Endothelial cell of umbilical vein (primary cell): ENCODE data around the gene SULT1A3. TPM values are rescaled to one million over a fixed set of nuclear protein-coding genes. Genes with fewer than 3 reads are reported as not detected.

Experiments
- BruUV-seq: library from RNA; stranded (reverse); fragments of 400-500 nt; replicated peaks from 2 replicates; lab custom pipeline; 2021; lab: Mats Ljungman, UMichigan
- CTCF ChIA-PET: fragments of 300-600, 350-600 bp; sonication (Branson Sonifier 250); formaldehyde crosslinking; loops from one replicate; lab custom pipeline; 2021; ENCODE audit warnings: antibody characterized with exemption, inconsistent platforms; lab: Charles Lee
- POLR2A ChIA-PET: fragments of 300-600, 350-600 bp; sonication (Branson Sonifier 250); formaldehyde crosslinking; loops from one replicate; lab custom pipeline; 2021; ENCODE audit warnings: antibody characterized with exemption, inconsistent platforms; lab: Charles Lee
- DNase-seq: peaks from one replicate; pipeline ENCODE4 v3.0.0-alpha.2; 2011; ENCODE audit warnings: low read depth, low spot score
- FAIRE-seq: peaks from 2 replicates; lab custom pipeline; 2011; peaks lifted over from hg19 to GRCh38; lab: Jason Lieb, UNC
- H2AFZ ChIP-seq: 2 replicates; pipeline ENCODE4 v1.6.0; 2012; ENCODE audit warnings: low read depth, low read length, control low read depth, inconsistent platforms
- H3K27ac ChIP-seq: 2 replicates; pipeline ENCODE4 v1.5.1; 2011; ENCODE audit warnings: low read depth, mild to moderate bottlenecking, control low read depth, low read length, moderate library complexity; ENCODE audit not compliant: insufficient read depth
- H3K27me3 ChIP-seq, 2 experiments: 2 replicates each; pipeline versions ENCODE4 v1.6.0 to v1.6.1; 2011; ENCODE audit warnings: low read length in 2 of 2, mixed read lengths in 1 of 2; ENCODE audit not compliant: control insufficient read depth in 2 of 2, insufficient read depth in 2 of 2
- H3K36me3 ChIP-seq, 2 experiments: 2 replicates in 1 of 2; 3 replicates in 1 of 2; pipeline ENCODE4 v1.5.1; 2011; ENCODE audit warnings: low read length in 2 of 2, mild to moderate bottlenecking in 1 of 2, moderate library complexity in 1 of 2; ENCODE audit not compliant: control insufficient read depth in 2 of 2, insufficient read depth in 2 of 2; ENCODE audit errors: extremely low read depth in 1 of 2
- H3K4me1 ChIP-seq: 3 replicates; pipeline ENCODE4 v1.5.1; 2011; ENCODE audit warnings: mild to moderate bottlenecking, low read length; ENCODE audit not compliant: control insufficient read depth, insufficient read depth; ENCODE audit errors: extremely low read depth
- H3K4me2 ChIP-seq: 2 replicates; pipeline ENCODE4 v1.6.1; 2011; ENCODE audit warnings: low read length, control low read depth, mixed read lengths; ENCODE audit not compliant: insufficient read depth
- H3K4me3 ChIP-seq, 3 experiments: fragments of 200-600 bp in 1 of 3; sonication (generic), shearing (Covaris generic) in 1 of 3; replicated peaks in 1 of 3; 2 replicates each; pipeline ENCODE4 v1.5.1; 2011 to 2016; ENCODE audit warnings: control low read depth in 3 of 3, low read length in 3 of 3, mild to moderate bottlenecking in 2 of 3, inconsistent platforms in 1 of 3, low read depth in 1 of 3, moderate library complexity in 1 of 3; ENCODE audit not compliant: insufficient read depth in 1 of 3
- H3K79me2 ChIP-seq: 2 replicates; pipeline ENCODE4 v1.6.0; 2012; ENCODE audit warnings: low read length, inconsistent platforms; ENCODE audit not compliant: control insufficient read depth, insufficient read depth
- H3K9ac ChIP-seq: replicated peaks from 2 replicates; pipeline ENCODE3; 2011; ENCODE audit warnings: low read length, control low read depth; ENCODE audit not compliant: insufficient read depth; ENCODE audit errors: extremely low read depth
- H3K9me1 ChIP-seq: replicated peaks from 3 replicates; pipeline ENCODE4 v1.6.0; 2011; ENCODE audit warnings: mild to moderate bottlenecking, low read length; ENCODE audit not compliant: control insufficient read depth, insufficient read depth; ENCODE audit errors: extremely low read depth
- H3K9me3 ChIP-seq: replicated peaks from 2 replicates; pipeline ENCODE4 v1.5.1; 2012; ENCODE audit warnings: low read length, inconsistent platforms; ENCODE audit not compliant: control insufficient read depth, insufficient read depth
- H4K20me1 ChIP-seq: replicated peaks from 2 replicates; pipeline ENCODE3; 2011; ENCODE audit warnings: mild to moderate bottlenecking, low read length; ENCODE audit not compliant: control insufficient read depth, insufficient read depth; ENCODE audit errors: extremely low read depth
- EZH2 ChIP-seq: IDR thresholded peaks from 2 replicates; pipeline ENCODE4 v1.6.1; 2012; ENCODE audit warnings: borderline replicate concordance, low read depth, mild to moderate bottlenecking, moderate library complexity, low read length, inconsistent platforms; ENCODE audit not compliant: severe bottlenecking
- FOS ChIP-seq: IDR thresholded peaks from 2 replicates; pipeline ENCODE4 v1.6.1; 2011; ENCODE audit warnings: mild to moderate bottlenecking, low read length, moderate library complexity, borderline replicate concordance; ENCODE audit not compliant: insufficient read depth
- GATA2 ChIP-seq: IDR thresholded peaks from 2 replicates; pipeline ENCODE4 v1.7.0; 2011; ENCODE audit warnings: low read depth, mild to moderate bottlenecking, moderate library complexity, mixed read lengths, low read length; ENCODE audit not compliant: insufficient read length, insufficient read depth
- JUN ChIP-seq: IDR thresholded peaks from 2 replicates; pipeline ENCODE4 v1.6.1; 2011; ENCODE audit warnings: borderline replicate concordance, low read depth; ENCODE audit not compliant: insufficient read length, insufficient read depth
- MAX ChIP-seq: IDR thresholded peaks from 2 replicates; pipeline ENCODE4 v1.6.1; 2011; ENCODE audit not compliant: insufficient read depth, insufficient read length
- MYC ChIP-seq: IDR thresholded peaks from one replicate; pipeline ENCODE4 v1.6.1; 2011; ENCODE audit warnings: mild to moderate bottlenecking, low read depth, low read length
- POLR2A ChIP-seq: IDR thresholded peaks from 2 replicates; pipeline ENCODE4 v1.6.1; 2012; ENCODE audit warnings: low read depth, mild to moderate bottlenecking, control low read depth, low read length
- POLR2AphosphoS5 ChIP-seq: IDR thresholded peaks from 2 replicates; pipeline ENCODE4 v1.6.1; 2012; ENCODE audit warnings: low read depth, mild to moderate bottlenecking, control low read depth, low read length, moderate library complexity; ENCODE audit not compliant: insufficient read depth
- dilution Hi-C: fragments of 300-500 bp; cut with MboI; formaldehyde crosslinking; loops from one replicate; pipeline ENCODE4 v1.15.0; 2019; ENCODE audit warnings: low sequenced_read_pairs; ENCODE audit not compliant: extremely low pct_ligation_motif_present
- intact Hi-C: fragments of 100-400 bp; cut with micrococcal nuclease; formaldehyde crosslinking; loops from one replicate; pipeline ENCODE4 v1.10.0; 2022
- polyA plus RNA-seq, 4 experiments: library from polyadenylated mRNA; depleted of rRNA in 3 of 4; stranded (reverse) in 3 of 4; unstranded in 1 of 4; fragments of >200 nt; gene quantifications; 2 replicates each; pipeline versions ENCODE4 v1.2.1 to v1.2.3, GENCODE V29; 2011 to 2012; ENCODE audit warnings: missing spikeins in 1 of 4
- total RNA-seq: library from RNA; stranded (reverse); gene quantifications from 2 replicates; pipeline ENCODE4 v1.2.3, GENCODE V29; 2021
- TF ChIP-seq, protein P1 (sequence below), 2 donors: IDR thresholded peaks; 1 replicate in 1 of 2; 2 replicates in 1 of 2; pipeline ENCODE4 v1.5.1; 2011; ENCODE audit warnings: low read length in 2 of 2, mild to moderate bottlenecking in 2 of 2, moderate library complexity in 2 of 2, control low read depth in 1 of 2, inconsistent platforms in 1 of 2, low read depth in 1 of 2; ENCODE audit not compliant: insufficient read depth in 1 of 2; ENCODE audit errors: extremely low read depth in 1 of 2

SULT1A3 gene
- total and polyA plus RNA-seq, 2 donors (not counting 3 experiments of a cell fraction or from before 2014, with no cell fraction given), result 5.1 to 12.2 TPM

DNA sequence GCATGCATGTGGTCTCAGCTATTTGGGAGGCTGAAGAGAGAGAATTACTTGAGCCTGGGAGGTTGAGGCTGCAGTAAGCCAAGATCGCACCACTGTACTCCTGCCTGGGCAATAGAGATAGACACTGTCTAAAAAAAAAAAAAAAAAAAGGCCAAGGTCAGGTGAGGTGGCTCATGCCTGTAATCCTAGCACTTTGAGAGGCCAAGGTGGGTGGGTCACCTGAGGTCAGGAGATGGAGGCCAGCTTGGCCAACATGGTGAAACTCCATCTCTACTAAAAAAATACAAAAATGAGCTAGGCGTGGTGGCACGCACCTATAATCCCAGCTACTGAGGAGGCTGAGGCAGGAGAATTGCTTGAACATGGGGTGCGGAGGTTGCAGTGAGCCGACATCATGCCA lies 43.9 kb upstream of the SULT1A3 start:
- H3K27me3 ChIP-seq, result no peaks in the 10 kb centered on the region
- H4K20me1 ChIP-seq, result no peaks in the 10 kb centered on the region
- H3K9ac ChIP-seq, result no peak overlapping the region
- dilution Hi-C loops (no loop called here), intact Hi-C loops (no loop called here)
- H3K9me1 ChIP-seq, result no peaks in the 10 kb centered on the region
- no peaks in the 10 kb centered on the region for H3K79me2 ChIP-seq
- no peak overlapping the region for H3K4me2 ChIP-seq
- no peak overlapping the region for H2AFZ ChIP-seq
- H3K4me3 ChIP-seq, result no peak overlapping the region
- TF ChIP-seq MAX, result no peak
- TF ChIP-seq MYC, result no peak
- no peak for TF ChIP-seq POLR2A
- no peak for TF ChIP-seq GATA2
- TF ChIP-seq, protein P1, sequence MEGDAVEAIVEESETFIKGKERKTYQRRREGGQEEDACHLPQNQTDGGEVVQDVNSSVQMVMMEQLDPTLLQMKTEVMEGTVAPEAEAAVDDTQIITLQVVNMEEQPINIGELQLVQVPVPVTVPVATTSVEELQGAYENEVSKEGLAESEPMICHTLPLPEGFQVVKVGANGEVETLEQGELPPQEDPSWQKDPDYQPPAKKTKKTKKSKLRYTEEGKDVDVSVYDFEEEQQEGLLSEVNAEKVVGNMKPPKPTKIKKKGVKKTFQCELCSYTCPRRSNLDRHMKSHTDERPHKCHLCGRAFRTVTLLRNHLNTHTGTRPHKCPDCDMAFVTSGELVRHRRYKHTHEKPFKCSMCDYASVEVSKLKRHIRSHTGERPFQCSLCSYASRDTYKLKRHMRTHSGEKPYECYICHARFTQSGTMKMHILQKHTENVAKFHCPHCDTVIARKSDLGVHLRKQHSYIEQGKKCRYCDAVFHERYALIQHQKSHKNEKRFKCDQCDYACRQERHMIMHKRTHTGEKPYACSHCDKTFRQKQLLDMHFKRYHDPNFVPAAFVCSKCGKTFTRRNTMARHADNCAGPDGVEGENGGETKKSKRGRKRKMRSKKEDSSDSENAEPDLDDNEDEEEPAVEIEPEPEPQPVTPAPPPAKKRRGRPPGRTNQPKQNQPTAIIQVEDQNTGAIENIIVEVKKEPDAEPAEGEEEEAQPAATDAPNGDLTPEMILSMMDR (IDR thresholded peaks at IDR 0.05; ENCODE audit: extremely low read depth in 1 of 2, insufficient read depth in 1 of 2, low read depth in 1 of 2, low read length in 2 of 2), result no peak
- TF ChIP-seq JUN, result no peak
- no peak for TF ChIP-seq EZH2
- no peak for TF ChIP-seq FOS
- TF ChIP-seq POLR2AphosphoS5, result no peak
- DNase-seq, result no peak
- no peaks in the 10 kb centered on the region for H3K4me1 ChIP-seq
- FAIRE-seq, result no peak
- ChIA-PET CTCF (interaction anchor here (0.9 kb wide), 1 partner anchor 18 kb away, joined by 3 read pairs; no protein-coding TSS in a partner anchor), POLR2A (no interaction called here)
- no peak overlapping the region for H3K27ac ChIP-seq
- no TSS peak for BruUV-seq
- no peaks in the 10 kb centered on the region for H3K9me3 ChIP-seq
- H3K36me3 ChIP-seq, result no peaks in the 10 kb centered on the region
